ENCODE data around the gene MACROD1.

Gene MACROD1

DNA sequence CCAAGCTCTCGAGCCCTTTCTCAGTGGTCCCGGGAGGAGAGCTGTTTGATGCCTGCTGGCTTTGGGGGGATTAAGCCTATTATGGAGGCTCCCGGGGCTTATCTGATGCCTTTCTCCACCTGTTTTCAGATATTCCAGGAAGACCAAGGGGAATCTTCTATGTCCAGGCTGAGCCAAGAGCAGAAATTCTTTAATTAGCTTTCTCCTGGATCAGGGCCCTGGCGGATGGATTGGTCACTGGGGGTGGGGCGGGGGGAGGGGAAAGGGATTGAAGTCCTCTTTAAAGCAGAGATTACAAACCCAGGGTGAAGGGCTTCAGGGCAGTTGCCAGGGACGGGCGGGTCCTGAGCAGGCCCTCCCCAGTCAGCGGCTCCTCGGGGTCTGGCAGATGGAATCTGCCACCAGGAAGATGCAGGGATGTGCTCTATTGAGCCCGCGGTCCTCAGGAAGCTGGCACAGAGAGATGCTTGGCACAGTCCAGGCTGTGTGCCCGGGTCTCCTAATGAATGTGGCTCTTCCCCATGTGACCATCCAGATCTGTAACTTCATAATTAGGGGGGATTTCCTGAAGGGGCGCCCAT, 33.6 kb downstream of the MACROD1 start:
- Mint-ChIP-seq H3K4me1 (ENCODE audit: low read depth) (no peaks in the 10 kb centered on the region), H3K36me3 (no peaks in the 10 kb centered on the region), H3K27me3 (no peaks in the 10 kb centered on the region), H3K4me3 (no peak overlapping the region), H3K27ac (no peak overlapping the region), H3K9me3 (ENCODE audit: low read depth) (no peaks in the 10 kb centered on the region)

DNA sequence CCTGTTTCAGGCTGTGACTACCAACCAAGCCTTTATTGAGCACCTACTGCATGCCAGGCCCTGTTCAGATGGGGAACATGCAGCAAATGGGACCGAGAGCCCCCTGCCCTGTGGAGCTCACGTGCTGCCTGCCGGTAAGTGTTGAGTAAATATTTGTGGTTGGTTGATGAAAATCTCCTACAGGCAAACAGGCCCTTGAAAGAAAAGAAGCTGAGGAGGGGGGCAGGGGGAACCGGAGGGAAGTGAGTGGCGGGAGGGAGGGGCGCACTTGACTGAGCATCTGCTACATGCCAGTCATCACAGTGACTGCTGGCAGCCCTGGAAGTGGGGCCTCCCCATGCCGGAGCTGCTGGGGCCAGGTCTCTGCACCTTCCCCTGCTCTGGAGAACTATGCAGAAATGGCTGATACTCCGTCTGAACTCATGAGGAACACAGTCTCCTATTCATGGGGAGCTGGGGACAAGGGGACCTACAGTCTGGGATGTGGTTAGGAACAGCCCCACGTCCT, 34.2 kb downstream of the MACROD1 start:
- H3K27me3 Mint-ChIP-seq = no peaks in the 10 kb centered on the region
- no peaks in the 10 kb centered on the region for H3K9me3 Mint-ChIP-seq (ENCODE audit: low read depth)
- H3K4me3 Mint-ChIP-seq = no peak overlapping the region
- H3K27ac Mint-ChIP-seq = no peak overlapping the region
- H3K36me3 Mint-ChIP-seq = no peaks in the 10 kb centered on the region
- H3K4me1 Mint-ChIP-seq (ENCODE audit: low read depth) = no peaks in the 10 kb centered on the region

DNA sequence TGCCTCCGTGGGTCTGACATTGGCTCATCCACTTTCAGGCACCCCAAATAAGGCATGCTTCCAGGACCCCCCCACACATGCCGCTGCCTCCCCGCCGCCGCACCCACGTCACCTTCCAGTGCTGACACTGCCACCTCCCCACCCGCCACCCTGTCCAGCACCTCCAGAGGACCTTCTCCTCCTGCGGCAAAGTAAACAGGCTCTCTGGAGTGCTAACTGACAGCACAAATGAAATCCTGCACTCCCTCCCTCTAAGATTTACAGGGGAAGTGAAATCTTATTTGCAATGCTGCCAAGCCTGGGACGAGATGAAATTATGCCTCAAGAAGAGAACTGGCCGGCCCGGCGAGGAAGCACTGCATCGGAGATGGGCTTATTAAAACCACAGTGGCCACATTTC, 35.3 kb downstream of the MACROD1 start:
- Mint-ChIP-seq H3K36me3 (no peaks in the 10 kb centered on the region), H3K27me3 (no peaks in the 10 kb centered on the region), H3K4me3 (no peak overlapping the region), H3K4me1 (ENCODE audit: low read depth) (peaks cover 4% of the 10 kb centered on the region), H3K27ac (no peak overlapping the region), H3K9me3 (ENCODE audit: low read depth) (no peaks in the 10 kb centered on the region)

DNA sequence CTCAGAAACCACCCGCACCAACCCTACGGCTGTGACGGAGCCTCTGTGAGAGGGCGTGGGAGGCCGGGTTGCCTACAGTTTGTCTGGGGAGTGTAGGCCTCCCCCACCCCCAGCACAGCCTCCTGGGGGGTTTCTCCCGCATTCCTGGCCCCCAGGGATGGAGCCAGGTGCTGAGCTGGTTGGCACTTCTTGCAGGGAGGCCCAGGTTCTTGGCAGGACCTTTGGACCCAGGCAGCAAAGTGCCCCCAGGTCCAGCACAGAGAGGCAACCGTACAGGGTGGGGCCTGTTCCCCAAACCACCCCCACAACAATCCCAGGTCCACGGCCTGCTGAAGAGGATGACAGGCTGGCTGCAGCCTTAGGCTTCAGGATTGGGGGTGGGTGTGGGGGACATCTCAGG, 36.5 kb downstream of the MACROD1 start:
- no peak overlapping the region for H3K4me3 Mint-ChIP-seq
- no peaks in the 10 kb centered on the region for H3K36me3 Mint-ChIP-seq
- H3K9me3 Mint-ChIP-seq (ENCODE audit: low read depth) = no peaks in the 10 kb centered on the region
- H3K4me1 Mint-ChIP-seq (ENCODE audit: low read depth) = peaks cover 4% of the 10 kb centered on the region
- no peak overlapping the region for H3K27ac Mint-ChIP-seq
- H3K27me3 Mint-ChIP-seq = no peaks in the 10 kb centered on the region

DNA sequence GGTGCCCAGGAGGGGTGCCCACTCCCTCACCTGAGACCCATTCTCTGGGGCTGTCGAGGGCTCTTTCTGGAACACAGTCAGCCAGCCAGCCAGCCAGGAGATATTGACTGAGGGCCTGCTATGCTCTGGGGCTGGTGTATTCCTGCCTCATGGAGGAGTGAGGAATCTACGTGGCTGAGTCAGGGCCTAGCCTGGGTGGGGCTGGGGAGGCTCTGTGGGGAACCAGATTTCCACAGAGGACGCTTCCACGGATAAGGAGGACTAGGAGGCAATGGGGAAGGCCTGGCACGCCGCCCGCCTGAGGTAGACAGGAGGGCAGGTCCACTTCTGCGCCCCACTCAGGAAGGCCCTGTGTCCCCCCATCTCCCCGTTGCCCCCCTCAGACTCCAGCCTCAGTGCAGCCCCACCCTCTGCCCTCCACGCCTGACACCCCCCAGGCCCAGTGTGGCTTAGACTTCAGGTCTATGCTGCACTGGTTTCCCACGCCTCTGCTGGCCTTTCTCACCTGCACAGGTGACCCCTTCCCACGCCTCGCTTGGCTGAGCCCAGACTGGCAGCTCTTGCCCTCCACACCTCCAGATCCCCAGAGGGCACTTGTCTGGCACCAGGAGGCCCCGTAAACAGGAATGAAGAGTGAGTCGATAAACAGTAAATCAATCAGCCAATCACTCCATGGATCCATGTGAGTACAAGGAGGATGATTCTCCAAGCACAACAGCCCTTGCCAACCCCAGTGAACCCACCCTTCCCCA, 37.5 kb downstream of the MACROD1 start:
- no peaks in the 10 kb centered on the region for H3K36me3 Mint-ChIP-seq
- peaks cover 4% of the 10 kb centered on the region for H3K4me1 Mint-ChIP-seq (ENCODE audit: low read depth)
- no peaks in the 10 kb centered on the region for H3K9me3 Mint-ChIP-seq (ENCODE audit: low read depth)
- no peak overlapping the region for H3K27ac Mint-ChIP-seq
- no peaks in the 10 kb centered on the region for H3K27me3 Mint-ChIP-seq
- H3K4me3 Mint-ChIP-seq = no peak overlapping the region

DNA sequence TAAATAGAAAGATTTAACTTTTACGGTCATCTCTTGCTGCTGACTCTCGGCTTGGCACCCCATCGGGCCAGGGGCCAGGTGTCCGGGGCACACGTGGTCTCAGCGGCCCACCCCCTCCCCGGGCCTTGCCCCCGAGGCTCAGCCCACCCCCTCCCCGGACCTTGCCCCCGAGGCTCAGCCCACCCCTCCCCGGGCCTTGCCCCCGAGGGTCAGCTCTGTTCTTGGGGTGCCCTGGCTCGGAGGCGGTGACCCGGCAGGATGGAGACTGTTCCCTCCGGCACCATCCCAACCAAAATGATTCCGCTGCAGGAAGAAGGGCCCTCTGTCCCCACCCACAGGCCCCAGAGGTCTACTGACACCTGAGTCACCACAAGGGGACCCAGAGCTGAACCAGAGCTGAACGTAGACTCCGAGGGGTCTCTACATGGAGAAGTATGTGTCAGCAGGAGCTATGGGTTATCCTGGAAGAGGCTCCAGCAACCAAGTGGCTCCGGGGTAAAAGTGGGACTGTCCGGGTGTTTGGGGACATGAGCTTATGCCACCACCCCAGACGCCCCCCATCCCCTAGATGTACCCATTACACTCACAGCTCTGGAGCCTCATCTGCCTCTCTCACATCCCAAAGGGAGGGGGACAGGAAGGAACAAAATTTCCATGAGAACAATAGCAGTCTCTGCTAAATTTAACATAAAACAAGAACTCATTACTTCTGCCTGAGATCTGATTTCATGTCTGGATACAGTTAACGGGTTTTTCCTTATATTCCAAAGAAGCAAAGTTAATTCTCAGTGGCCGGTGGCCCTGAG, 38.4 kb downstream of the MACROD1 start:
- Mint-ChIP-seq H3K4me3 (no peak overlapping the region), H3K9me3 (ENCODE audit: low read depth) (no peaks in the 10 kb centered on the region), H3K4me1 (ENCODE audit: low read depth) (peaks cover 4% of the 10 kb centered on the region), H3K36me3 (no peaks in the 10 kb centered on the region), H3K27ac (no peak overlapping the region), H3K27me3 (no peaks in the 10 kb centered on the region)

DNA sequence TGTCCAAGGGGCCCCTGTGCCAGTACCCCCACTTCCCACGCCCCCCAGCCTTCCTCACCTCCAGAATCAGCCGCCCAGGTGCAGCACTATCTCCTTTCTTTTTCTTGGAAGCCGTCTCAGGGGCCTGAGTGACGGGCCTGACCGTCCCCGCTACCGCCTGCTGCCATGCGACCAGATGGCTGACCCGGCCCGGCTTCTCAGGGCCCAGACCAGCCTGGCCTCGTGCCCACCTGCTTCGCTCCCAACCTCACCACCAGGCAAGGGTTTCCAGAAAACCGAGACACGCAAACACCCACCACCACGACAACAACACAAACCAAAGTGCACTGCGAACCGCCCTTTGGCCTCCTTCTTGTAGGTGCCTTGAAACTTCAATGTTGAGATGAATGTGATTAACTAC, 39.1 kb downstream of the MACROD1 start:
- Mint-ChIP-seq H3K9me3 (ENCODE audit: low read depth) (no peaks in the 10 kb centered on the region), H3K36me3 (no peaks in the 10 kb centered on the region), H3K27ac (no peak overlapping the region), H3K4me1 (ENCODE audit: low read depth) (peaks cover 4% of the 10 kb centered on the region), H3K4me3 (no peak overlapping the region), H3K27me3 (no peaks in the 10 kb centered on the region)

DNA sequence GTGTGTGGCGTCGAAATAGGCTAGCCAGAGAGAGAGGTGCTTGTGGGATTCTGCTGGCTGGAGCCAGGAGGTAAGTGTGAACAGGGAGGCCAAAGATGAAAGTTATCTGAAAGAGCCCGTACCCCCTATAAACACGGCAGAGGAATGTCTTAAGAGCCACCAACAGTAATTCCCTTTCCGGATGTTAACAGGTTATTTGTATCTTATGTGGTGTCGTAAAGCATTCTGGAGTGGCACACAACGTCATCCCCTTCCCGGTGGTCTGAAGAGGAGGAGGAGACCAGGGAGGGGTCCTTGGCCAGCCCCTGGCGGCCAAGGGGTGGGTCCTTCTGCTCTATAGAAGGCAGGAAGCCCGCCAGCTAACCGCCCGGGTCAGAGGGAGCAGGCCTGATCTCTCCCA, 39.5 kb downstream of the MACROD1 start:
- Mint-ChIP-seq H3K36me3 (no peaks in the 10 kb centered on the region), H3K4me3 (no peak overlapping the region)

DNA sequence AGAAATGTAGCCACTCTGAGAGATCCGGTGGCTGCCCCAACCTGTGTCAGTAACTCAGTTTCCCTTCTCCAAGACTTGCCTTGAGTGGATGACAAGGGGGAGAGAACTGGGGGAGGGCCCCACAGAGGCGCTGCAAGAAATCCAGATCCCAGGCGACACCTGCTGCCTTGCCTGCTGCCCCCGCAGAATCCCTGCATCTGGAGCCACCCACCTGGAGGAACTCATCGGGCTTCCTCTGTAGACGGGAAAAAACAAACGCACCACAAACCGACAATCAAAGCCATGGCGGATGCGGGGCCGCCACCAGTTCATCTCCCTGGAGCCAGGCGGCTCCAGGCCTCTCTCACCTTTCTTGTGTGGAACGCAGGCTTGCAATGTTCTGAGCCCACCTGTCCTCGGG, 40.2 kb downstream of the MACROD1 start:
- Mint-ChIP-seq H3K4me1 (ENCODE audit: low read depth) (peaks cover 4% of the 10 kb centered on the region), H3K9me3 (ENCODE audit: low read depth) (no peaks in the 10 kb centered on the region), H3K4me3 (no peak overlapping the region), H3K27ac (no peak overlapping the region), H3K36me3 (no peaks in the 10 kb centered on the region), H3K27me3 (no peaks in the 10 kb centered on the region)

More for the DNA sequence above, 39.5 kb downstream of the MACROD1 start:
- Mint-ChIP-seq H3K9me3 (ENCODE audit: low read depth) (no peaks in the 10 kb centered on the region), H3K4me1 (ENCODE audit: low read depth) (peaks cover 4% of the 10 kb centered on the region), H3K27ac (no peak overlapping the region), H3K27me3 (no peaks in the 10 kb centered on the region)

DNA sequence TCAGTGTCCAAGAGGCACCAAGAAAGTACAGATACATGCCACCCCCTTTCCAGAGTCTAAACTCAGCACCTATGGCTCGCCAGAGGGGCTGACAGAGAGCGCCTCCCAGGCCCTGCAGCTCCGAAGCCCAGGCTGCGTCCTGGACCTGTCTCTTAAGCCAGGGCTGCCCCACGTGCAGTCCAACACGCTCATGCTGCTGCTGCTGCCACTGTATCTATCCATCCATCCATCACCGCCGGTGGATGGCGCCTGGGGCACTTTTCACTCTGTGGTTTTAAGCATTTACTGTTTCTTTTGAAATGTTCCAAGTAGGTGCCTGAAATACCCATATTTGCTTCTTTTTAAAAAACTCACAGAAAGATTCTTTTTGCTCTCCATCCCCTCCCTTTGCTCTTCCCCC, 41.8 kb downstream of the MACROD1 start:
- Mint-ChIP-seq H3K9me3 (ENCODE audit: low read depth) (no peaks in the 10 kb centered on the region), H3K4me1 (ENCODE audit: low read depth) (peaks cover 4% of the 10 kb centered on the region), H3K4me3 (no peak overlapping the region), H3K27ac (no peak overlapping the region), H3K27me3 (no peaks in the 10 kb centered on the region), H3K36me3 (no peaks in the 10 kb centered on the region)

DNA sequence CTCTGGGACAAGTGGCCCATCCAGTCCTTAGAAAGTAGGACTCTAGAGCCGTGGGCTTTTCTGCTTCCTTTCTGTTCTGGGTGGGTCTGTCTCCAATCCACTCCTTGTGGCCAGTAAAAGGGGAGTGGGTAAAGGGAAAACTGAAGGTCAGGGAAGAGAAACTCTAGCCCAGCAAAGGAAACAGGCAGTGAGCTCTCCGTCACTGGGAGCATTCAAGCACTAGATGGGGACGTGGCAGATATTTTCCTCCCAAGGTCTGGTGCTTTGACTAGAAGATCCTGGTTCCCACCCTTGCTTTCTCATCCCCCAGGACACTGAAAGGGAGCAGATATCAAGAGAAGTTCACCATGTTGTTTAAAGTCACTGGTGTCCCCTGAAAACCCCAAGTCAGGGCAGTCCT, 42.2 kb downstream of the MACROD1 start:
- H3K4me1 Mint-ChIP-seq (ENCODE audit: low read depth) = peaks cover 4% of the 10 kb centered on the region
- H3K36me3 Mint-ChIP-seq = no peaks in the 10 kb centered on the region
- no peak overlapping the region for H3K4me3 Mint-ChIP-seq

DNA sequence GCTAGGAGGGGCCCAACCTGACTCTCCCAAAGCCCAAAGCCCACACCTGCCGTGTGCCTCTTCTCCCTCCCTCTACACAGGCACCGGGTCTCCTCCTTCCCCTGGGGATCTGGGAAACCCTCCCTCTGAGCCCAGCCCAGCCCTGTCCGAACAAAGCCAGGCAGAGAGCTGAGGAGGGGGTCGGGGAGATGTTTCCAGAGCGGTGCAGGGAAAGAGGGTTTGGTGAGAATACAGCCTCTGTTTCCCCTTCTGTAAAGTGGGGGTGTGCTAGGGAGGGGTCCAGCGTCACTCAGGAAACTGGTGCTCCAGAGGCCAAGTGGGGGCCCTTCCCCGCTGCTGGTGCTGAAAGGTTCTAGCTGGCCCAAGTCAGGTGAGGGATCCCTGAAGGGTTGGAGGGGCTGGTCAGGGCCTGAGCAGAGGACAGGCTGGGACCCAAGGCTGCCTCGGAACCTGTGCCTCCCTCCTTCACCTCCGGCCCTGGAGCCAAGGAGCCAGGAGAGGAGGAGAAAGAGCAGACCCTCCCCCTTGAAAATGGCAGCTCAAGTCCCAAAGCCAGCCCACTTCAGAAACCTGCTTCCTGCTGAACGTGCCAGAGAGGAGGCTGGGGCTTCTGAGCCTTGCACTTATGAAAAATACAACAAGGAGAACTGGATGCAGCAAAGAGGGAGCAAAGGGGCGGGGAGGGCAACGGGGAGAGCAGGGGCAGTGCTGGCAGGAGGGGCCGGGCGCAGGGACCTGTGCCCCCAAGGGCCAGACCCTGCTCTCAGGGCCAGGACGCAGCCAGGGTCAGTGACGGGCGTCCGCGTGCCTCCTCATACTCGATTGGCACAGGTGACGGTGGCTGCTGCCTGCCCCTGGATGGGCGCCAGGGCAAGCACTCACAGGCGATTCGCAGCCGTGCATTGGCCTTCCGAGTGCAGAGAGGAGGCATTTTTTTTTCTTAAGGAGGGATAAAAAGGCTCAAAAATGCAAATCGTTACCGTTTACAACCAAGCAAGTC, 43.2 kb downstream of the MACROD1 start:
- Mint-ChIP-seq H3K9me3 (ENCODE audit: low read depth) (no peaks in the 10 kb centered on the region), H3K4me1 (ENCODE audit: low read depth) (peaks cover 4% of the 10 kb centered on the region), H3K36me3 (no peaks in the 10 kb centered on the region), H3K4me3 (no peak overlapping the region), H3K27me3 (no peaks in the 10 kb centered on the region), H3K27ac (no peak overlapping the region)

More for the DNA sequence above, 42.2 kb downstream of the MACROD1 start:
- Mint-ChIP-seq H3K27ac (no peak overlapping the region), H3K27me3 (no peaks in the 10 kb centered on the region), H3K9me3 (ENCODE audit: low read depth) (no peaks in the 10 kb centered on the region)

DNA sequence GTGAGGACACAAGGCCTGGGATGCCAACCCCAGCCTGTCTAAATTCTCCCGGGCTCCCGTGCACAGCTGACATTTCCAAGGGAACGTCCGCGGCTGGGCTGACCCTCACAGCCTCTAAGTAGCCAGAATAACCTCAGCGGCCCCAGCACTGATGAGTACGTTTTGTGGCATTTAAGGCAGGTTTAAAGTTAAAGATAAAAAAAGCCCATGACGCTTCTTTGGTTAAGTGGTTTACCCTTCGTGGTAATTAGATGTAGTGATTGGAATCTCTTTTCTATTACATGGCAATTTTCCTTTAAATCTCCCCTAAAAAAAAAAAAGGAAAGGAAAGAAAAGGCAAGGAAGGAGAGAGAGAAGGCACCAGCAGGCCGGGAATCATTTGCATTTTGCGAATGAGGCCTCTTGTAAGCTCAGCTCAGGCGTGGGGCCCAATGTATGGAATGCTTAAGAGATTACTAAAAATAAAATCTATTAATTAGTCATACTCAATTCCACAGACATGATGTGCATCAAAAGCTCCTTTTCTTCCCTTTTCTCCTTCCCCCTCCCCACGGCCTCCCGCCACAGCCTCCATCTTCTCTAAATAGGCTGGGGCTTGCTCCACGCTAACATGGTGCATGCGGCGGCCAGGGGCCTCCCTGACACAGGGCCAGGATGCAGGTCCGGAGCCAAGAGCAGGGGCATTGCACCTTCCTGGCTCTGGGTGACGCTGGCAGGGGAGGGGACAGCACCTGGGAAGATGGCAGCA, 44.1 kb downstream of the MACROD1 start:
- Mint-ChIP-seq H3K4me1 (ENCODE audit: low read depth) (peaks cover 4% of the 10 kb centered on the region), H3K4me3 (no peak overlapping the region), H3K9me3 (ENCODE audit: low read depth) (no peaks in the 10 kb centered on the region), H3K36me3 (no peaks in the 10 kb centered on the region), H3K27me3 (no peaks in the 10 kb centered on the region), H3K27ac (no peak overlapping the region)

All from activated naive CD8-positive, alpha-beta T cell (primary cell).